Measurements from ENCODE around the gene DYNAP.
A peak's percentile ranks its signal among the peaks of the same experiment; 100 is the strongest.

DYNAP gene, protein sequence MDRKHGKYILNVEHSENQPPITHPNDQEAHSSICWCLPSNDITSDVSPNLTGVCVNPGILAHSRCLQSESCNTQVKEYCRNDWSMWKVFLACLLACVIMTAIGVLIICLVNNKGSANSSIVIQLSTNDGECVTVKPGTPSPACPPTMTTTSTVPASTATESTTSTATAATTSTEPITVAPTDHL

DNA sequence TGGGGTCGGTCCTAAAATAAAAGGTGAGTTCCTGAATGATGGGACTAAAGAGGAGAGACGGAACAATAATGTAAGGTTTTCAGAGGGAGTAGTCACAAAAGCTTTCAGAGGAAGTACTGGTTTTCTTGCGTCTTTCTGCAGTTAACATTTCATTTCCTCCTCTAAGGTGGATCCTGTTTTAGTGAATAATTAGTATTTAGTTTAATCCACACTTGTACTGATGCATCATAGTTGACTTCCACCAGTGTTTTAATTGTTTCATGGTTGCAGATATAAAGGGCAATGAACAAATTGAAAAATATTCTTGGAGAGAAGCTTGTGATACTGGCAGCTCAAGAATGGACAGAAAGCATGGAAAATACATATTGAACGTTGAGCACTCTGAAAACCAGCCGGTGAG is at the start of gene DYNAP:
DYNAP (plus strand) TSS at position 301 of the 400 bp plus-strand sequence; CDS start at position 339, 38 bp downstream.
- DNase-seq: no peak

DNA sequence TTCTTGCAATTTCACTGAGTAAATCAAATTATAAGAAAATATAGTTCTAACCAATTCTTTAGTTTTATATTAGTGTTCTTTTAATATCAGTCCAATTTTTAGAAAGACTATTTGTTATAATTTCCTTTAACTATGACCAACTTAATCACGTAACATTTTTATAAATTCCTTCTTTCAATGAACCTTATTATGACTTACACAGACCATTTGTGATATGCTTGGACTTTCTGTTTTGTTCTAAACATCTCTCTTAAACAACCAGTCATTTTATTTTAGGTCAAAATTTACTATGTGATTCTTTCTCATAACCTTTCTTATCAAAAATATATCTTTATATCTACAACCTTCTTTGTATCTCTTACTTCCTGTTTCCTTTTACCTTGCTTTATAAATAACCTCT is 39.5 kb upstream of the DYNAP start:
- no peak for DNase-seq

DNA sequence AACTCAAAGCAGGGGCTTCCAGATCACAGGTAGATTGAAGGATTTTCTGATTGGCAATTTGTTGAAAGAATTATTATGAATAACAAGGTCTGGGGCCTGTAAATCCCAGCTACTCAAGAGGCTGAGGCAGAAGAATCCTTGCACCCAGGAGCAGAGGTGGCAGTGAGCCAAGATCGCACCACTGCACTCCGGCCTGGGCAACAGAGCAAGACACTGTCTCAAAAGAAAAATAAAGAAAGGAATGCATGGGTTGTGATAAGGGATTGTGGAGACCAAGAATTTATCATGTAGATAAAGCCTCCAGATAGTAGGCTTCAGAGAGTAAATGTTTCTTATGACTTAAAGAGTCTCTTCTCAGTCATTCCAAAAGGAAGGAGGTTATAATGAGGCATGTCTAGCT is 35.8 kb upstream of the DYNAP start:
- no peak for DNase-seq

DNA sequence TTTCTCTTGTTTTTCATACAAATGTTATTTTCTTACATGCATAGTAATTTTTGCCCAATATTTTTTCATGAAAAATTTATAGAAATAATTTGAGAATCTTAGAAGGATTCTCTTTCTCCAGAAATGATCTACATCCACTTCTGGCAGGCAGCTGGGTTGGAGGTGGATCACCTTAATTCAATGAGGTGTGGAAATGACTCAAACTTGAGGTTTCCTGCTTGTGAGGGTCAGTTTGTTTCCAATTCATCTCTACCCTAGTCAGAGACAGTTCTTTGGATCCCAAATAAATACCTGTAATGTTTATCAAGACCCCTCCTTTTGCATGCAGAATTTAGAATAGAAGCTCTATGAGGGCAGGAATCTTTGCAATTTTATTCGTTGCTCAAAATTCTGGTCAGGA is 35.0 kb upstream of the DYNAP start:
- no peak for DNase-seq

DNA sequence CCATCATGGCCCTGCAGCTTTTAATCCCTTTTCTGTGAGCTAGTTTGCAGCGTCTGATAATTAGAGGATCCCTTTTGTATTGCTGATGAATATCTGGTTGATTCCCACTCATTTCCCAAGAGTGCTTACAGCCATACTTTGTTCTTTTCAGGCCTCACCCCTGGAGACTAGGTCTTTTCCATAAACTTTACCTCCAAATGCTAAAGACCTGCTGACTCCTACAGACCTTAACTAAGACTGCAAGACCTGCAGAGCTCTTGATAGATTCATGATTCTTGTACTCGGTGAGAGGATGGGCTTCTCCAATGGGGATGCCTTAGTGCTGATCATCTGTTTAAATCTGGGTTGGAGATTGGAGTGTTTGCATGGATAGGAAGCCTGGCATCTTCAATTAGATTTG is 33.1 kb upstream of the DYNAP start:
- no peak for DNase-seq

DNA sequence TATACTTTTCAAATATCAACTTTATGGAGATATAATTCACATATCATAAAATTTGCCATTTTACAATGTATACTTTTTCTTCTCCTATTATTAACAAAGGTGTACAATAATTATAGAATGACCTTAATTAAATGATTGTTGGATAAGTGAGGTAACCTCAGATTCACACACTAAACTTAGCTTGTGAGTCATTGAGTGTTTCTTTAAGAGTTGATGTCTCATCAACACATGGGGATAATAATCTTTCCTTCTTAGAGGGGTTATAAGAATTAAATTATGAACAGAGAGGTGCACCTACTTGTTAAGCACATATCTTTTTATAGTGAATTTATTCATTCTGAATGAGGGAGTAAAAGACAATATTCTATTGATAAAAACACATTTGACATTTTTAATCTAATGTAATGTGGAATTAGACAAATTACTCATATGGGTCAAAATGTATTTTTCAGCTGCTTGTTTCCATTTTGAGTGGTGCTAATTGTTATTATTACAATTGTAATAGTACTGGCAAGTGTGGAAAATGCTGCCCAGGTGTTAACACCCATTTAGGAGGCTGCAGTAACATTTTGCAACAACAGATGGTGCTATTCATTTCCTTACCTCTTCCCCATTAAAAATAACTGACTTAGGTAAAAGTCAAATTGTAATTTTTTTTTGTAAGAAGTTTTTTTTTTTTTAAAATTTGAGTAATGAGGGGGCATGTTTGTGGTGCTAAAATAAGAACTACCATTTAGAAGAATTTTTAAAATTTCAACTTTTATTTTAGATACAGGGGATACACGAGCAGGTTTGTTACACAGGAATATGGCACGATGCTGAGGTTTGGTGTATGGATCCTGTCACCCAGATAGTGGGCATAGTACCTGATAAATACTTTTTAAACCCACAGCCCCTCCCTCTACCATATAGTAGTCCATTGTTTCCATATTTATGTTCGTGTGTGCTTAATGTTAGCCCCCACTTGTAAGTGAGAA is 32.1 kb upstream of the DYNAP start:
- no peak for DNase-seq

DNA sequence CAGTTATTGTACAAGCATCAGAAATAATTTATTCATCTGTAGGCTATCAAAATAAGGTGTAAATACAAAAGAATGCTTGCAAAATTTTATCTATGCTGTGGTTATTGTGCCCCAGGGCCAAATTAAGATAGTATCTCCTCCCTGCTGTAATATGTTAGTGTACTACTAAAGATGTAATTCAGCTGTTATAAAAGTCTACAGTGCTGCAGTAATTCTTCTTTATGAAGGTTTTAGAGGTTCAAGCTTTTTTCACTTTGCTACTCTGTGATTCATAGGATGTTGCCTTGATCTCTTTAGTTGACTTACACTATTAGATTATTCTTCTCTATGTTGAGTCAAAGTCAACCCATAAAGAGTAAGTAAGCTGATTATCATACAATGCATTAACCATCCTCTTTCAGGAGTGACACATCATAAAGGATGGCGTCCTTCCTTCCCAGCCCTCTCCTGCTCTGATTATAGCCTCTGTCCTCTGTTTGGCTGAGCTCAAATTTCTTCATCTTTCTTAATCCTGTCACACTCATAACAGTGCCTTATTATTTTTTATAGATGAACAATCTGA is 29.3 kb upstream of the DYNAP start:
- no peak for DNase-seq

DNA sequence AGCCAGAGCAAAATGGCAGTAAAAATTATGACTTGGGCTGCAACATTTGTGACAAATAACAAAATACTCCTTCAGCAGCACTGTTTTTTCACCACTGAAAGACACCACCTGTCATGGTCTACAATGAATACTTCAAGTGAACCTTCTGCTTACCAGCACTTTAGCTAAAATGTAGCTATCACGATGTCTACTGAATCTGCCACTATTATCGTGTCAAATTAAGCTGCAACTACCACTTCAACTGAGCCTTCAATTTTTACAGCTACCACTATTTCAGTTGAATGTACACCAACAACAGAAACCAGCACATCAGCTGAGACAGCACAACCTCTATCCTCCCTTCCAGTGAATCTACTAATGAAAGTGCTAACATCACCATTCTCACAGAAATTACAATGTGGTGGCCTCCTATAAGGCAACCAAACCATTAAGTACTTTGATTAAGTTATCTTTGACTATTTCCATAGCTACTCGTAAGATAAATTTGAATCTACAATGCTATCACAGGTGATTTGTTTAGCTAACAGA is 10.8 kb upstream of the DYNAP start:
- DNase-seq: no peak

DNA sequence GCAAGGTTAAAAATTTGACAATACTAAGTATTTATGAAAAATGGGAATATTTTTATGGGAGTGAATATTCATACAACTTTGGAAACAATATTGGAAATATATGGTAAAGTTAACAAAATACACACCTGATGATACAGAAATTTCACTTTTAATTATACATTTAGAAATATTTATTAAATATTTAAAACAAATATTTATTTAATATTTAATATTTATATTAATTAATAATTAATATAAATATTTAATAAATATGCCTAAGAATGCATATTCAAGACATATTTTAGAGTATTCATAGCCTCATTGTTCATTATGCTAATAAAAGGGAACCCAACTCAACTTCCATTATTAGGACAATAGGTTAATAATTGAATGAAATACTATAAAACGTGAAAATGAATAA is 7.0 kb upstream of the DYNAP start:
- DNase-seq: no peak

DNA sequence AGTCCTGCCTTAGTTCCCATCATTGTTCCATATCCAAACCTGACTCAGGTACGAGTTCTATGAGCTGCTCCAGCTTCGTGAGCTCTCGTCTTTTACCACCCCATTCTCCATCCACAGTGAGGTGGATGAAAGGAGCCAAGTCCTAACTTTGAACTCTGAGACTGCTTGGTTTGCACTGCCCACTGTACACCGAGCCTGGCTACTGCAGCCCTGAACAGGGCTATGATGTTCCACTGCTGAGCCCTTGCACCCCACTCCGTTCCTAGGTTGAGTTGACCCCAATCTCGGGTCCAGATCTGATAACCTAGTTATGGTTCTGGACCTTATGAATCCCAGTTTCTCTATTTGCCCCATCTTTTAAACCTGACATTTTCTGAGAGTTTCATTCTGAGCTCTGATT is 5.3 kb upstream of the DYNAP start:
- no peak for DNase-seq

DNA sequence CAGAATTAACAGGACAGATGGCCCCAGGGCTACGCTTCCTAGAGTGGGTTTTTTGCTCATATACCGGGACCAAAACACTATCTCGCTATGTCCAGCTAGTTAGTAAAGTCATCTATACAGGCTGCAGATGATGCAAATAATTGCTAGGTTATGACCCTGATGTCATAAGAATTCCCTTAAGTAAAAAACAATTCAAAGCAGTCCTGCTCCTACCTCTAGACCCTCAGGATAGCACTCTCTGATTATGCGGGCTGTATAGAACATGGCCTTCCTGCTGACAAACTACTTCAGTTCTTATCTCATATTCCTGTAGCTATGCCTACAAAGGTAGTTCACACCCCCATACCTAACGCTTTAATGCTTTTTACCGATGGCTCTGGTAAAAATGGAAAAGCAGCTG is 13.2 kb downstream of the DYNAP start:
- DNase-seq: no peak

DNA sequence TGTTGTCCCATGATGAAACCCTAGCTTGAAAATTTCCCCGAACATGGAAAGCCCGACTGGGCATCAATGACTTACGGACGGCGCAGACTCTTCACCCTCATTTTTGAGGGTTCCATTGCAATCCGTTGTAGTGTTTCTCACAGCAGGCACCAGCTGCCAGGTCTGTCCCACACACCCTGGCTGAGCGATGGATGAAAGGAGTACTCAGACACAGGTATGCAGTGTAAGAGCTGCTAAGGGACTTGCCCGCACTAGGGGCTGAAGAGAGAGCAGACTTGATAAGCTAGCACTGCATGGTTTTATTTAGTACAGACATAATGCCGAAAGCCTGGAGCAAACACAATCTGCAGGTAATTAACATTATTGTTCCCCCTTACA is 15.8 kb downstream of the DYNAP start:
- DNase-seq: no peak

DNA sequence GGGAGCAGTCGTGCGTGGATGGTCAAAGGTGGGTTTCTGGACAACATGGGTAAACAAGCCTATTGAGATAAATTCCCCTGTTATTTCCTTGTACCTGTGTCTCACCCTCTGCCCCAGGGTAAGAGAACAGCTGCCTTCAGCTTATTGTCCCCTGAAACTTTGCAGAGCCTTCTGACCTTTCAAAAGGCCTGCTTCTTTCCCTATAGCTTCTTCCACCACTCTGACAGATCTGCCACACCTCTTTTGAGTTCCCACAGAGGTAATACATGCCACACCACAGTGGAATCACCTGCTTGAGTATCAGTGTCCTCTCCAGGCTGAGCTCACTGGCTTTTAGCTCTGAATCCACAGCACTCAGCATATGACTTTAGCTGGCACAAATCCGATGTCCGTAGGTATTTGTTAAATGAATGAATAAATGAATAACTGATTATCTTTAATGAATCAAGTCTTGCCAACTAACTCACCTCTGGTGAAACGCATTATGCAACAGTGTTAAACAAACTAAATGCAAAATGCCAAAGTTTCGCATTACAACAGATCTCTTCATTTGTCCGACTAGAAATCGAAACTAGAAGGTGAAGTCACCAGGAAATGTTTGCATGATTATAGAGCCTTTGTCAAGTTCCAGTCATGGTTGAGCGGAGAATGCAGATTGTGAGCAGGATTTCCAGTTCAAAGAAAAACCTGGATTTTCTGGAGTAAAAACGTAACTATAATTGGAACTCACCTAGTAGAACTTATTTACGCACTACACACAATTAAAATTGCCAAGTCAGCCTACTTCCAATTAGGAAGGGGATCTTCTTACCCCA is 16.4 kb downstream of the DYNAP start:
- DNase-seq: peak; percentile 67

DNA sequence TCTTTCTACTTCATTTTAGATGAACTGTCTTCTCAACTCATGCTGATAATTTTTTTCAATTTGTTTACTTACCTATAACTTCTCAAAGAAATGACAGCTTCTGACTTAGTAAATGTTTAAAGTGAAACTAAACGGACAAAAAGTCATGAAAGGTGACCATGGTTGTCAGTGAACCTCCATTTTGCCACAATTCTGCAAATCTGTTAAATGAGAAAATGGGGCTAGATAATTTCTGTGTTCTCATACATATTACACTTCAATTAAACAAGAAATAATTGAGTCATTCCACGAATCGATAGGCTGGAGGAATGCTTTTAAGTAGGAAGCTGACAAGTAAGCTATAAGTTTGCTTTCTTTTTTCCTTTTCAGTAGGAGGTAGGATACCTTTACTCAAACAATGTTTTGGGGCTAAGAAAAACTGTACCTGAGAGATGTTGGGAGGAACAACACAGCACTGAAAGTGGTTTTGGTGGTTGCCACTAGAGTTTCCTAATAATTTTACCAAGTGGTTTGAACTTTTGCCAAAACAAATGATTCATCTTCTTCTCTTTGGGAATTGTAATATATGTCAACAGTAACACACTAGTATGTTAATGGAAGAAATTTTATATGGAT is 17.1 kb downstream of the DYNAP start:
- no peak for DNase-seq

DNA sequence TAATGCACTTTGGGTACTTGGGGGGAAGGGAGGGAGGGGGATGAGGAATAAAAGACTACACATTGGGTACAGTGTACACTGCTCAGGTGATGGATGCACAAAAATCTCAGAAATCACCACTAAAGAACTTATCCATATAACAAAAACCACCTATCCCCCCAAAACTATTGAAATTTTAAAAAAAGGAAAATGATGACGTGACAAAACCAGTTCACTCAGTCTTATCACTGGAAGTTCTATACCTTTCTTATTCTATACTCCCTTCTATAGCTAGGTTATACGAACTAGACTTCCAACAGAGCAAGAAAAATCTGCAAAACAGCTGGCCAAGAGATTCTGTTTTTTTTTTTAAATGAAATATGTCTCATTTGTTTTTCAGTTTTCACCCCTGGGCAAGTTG is 20.8 kb downstream of the DYNAP start:
- no peak for DNase-seq

DNA sequence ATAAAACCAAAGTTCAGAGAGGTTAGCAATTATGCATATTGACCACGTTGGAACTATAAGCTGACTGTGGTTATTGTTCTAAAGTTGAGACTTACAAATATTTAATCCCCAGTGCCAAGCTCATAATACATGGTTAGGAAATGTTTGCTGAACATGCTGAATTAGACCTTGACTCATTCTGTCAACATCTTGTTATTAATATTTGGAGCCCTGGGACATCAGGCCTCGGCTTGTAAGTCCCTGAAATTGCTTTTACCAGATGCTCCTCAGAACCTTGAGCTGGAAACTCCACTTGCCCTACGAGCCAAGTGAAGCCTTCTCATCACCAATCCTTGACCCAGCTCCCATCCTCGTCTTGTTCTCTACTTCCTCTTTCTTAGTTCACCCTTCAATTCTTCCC is 21.2 kb downstream of the DYNAP start:
- no peak for DNase-seq

DNA sequence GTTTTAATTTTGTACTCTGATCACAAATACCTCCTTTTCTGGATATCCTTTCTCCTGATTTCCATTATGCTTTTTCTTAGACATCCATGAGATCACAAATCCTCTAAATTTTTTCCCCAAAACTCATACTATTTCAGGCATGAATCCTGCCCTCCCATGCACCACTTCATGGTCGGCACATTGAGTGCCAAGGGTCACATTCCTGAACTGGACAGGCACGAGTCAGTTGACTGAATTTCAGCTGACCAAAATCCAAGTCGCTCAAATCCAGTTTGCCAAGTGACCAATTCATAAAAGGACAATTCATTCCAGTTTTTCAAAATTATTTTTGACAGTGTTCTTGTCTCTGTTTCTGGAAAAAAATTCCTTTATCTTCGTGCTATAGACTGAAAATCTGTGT is 22.1 kb downstream of the DYNAP start:
- no peak for DNase-seq

DNA sequence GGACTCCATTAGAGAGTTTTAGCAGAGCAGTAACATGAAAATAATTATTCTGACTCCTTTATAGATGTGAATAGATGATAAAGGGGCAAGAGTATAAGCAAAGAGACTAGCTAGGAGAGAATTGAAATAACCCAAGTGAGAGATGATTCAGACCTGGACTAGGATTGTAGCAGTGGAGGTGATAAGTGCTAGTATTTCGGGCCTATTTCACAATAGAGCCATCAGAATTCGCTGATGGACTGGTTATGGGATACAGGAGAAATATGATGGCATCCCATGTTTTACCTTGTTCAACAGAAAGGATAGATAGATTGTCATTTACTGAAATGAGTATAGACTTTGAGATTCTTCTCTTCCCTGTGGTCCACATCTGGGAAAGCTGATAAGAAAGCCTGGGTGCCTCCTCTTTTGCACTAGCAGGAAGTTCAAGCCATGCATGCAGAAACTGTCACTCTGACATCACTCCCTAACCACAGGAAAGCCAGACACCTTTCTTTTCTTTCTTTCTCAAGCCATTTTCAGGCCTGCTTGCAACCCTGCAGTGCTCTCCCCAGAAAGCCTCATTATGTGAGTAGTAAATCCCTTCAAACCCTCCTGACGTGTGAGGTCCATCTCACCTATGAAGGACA is 25.3 kb downstream of the DYNAP start:
- DNase-seq: no peak

DNA sequence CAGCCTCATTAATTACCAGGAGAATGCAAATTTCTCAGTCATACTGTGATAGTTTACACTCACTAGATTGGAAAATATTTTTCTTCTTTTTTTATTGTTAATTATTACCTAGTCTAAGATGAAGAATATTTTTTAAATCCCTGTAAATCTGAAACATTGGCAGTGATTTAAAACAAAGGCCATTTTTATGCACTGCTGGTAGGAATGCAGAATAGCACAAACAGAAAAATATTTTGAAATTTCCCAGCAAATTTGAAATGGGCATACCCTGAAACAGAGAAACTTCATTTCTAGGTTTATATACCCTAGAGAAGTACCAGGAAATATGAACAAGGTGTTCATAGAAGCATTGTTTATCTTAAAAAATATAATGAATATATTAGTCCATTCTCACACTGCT is 31.0 kb downstream of the DYNAP start:
- no peak for DNase-seq

DNA sequence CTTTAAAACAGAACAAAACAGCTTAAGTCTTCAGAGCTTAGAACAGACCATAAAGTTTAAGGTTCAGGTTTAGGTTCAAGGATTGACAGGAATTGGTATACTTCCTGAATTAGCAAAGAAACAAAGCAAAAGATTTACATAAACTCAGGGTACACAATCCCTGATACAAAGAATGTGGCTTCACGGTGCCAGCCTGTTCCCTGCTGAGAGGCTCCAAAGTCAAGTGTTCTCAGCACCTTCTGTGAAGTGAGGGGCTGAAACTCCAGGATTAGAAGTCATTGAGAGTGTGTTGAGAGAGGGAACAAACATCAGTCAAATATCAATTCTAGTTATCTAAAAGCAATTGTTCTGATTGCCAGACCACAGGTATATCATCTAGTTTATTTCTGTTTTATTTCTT is 35.7 kb downstream of the DYNAP start:
- DNase-seq: no peak

DNA sequence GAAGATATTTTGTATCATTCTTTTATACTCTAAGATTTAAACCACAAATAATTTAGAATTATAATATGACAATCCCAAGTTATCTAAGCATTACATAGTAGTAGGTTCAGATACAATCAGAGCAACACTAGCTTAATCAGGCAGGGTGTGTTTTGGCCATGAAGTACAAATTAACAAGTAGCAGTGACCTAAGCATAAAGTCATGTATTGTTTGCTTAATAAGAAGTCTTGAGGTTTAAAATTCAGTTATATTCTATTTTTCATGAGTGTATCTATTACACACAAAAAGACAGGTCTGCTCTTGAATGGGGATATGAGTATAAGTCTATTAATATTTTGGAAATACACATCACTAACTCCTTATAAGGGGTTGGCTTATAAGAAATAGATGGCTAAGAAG is 39.9 kb downstream of the DYNAP start:
- no peak for DNase-seq

DNA sequence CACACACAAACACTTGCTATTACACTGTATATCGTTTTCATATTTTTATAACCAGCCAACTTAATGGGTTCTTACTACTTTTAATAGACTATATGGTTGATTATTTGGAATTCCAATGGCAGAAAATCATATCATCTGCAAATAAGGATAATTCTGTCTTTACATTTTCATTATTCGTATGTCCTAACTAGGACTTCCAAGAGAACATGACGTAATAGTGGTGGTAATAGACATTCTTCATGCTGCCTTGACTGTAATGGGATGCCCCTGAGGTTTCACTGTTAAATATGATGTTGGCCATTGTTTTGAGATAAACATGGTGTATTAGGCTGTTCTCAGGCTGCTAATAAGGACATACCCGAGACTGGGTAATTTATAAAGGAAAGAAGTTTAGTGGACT is 45.2 kb downstream of the DYNAP start:
- no peak for DNase-seq

All from DMS153 (cell line).